ENCODE data around the gene CARMIL1.

Gene CARMIL1

GRCh38 chr6:25472306-25472705, 193.1 kb downstream of the CARMIL1 start:
- TF ChIP-seq CTCF (conservative IDR thresholded peaks at IDR 0.05; ENCODE audit: low read depth, low read length): peak; percentile 53
- no peak overlapping the region for H3K4me3 ChIP-seq (ENCODE audit: low read length)
- peak; percentile 71 for DNase-seq (ENCODE audit: low read depth)

- no peak overlapping the region for H3K4me3 ChIP-seq (ENCODE audit: low read length)
- TF ChIP-seq CTCF (conservative IDR thresholded peaks at IDR 0.05; ENCODE audit: low read depth, low read length): no peak
- no peak for DNase-seq (ENCODE audit: low read depth)
Observed at GRCh38 chr6:25472906-25473305, 193.7 kb downstream of the CARMIL1 start.

GRCh38 chr6:25473447-25473846, 194.3 kb downstream of the CARMIL1 start:
- H3K4me3 ChIP-seq (ENCODE audit: low read length): no peak overlapping the region
- no peak for TF ChIP-seq CTCF (conservative IDR thresholded peaks at IDR 0.05; ENCODE audit: low read depth, low read length)
- no peak for DNase-seq (ENCODE audit: low read depth)

- TF ChIP-seq CTCF (conservative IDR thresholded peaks at IDR 0.05; ENCODE audit: low read depth, low read length): no peak
- no peak for DNase-seq (ENCODE audit: low read depth)
- no peak overlapping the region for H3K4me3 ChIP-seq (ENCODE audit: low read length)
Observed at GRCh38 chr6:25476126-25476525, 197.0 kb downstream of the CARMIL1 start.

- peak; percentile 48 for DNase-seq (ENCODE audit: low read depth)
- no peak overlapping the region for H3K4me3 ChIP-seq (ENCODE audit: low read length)
- no peak for TF ChIP-seq CTCF (conservative IDR thresholded peaks at IDR 0.05; ENCODE audit: low read depth, low read length)
Observed at GRCh38 chr6:25477006-25477590, 197.9 kb downstream of the CARMIL1 start.

GRCh38 chr6:25478973-25479372, 199.8 kb downstream of the CARMIL1 start:
- H3K4me3 ChIP-seq (ENCODE audit: low read length): no peak overlapping the region
- no peak for DNase-seq (ENCODE audit: low read depth)
- no peak for TF ChIP-seq CTCF (conservative IDR thresholded peaks at IDR 0.05; ENCODE audit: low read depth, low read length)

- DNase-seq (ENCODE audit: low read depth): no peak
- no peak overlapping the region for H3K4me3 ChIP-seq (ENCODE audit: low read length)
- TF ChIP-seq CTCF (conservative IDR thresholded peaks at IDR 0.05; ENCODE audit: low read depth, low read length): no peak
Observed at GRCh38 chr6:25481267-25481666, 202.1 kb downstream of the CARMIL1 start.
